Left renal pelvis (tissue), 4 donors: Measurements from ENCODE around the gene TSPAN13. TPM values are rescaled to one million over a fixed set of nuclear protein-coding genes. Genes with fewer than 3 reads are reported as not detected.

Experiments used
- DNase-seq, 4 donors: peaks; one replicate each; pipeline ENCODE4 v3.0.0-alpha.2; 2013; ENCODE audit warnings: low read depth in 4 of 4, low spot score in 3 of 4
- polyA plus RNA-seq, 4 donors: library from polyadenylated mRNA; unstranded; fragments of 120-200 nt; gene quantifications; one replicate each; pipeline ENCODE4 v1.2.1, GENCODE V29; 2013; ENCODE audit not compliant: insufficient read length in 4 of 4

TSPAN13 gene
- polyA plus RNA-seq: 10 to 100 TPM; 16.4 to 35.6 (median 28.3) TPM

DNA sequence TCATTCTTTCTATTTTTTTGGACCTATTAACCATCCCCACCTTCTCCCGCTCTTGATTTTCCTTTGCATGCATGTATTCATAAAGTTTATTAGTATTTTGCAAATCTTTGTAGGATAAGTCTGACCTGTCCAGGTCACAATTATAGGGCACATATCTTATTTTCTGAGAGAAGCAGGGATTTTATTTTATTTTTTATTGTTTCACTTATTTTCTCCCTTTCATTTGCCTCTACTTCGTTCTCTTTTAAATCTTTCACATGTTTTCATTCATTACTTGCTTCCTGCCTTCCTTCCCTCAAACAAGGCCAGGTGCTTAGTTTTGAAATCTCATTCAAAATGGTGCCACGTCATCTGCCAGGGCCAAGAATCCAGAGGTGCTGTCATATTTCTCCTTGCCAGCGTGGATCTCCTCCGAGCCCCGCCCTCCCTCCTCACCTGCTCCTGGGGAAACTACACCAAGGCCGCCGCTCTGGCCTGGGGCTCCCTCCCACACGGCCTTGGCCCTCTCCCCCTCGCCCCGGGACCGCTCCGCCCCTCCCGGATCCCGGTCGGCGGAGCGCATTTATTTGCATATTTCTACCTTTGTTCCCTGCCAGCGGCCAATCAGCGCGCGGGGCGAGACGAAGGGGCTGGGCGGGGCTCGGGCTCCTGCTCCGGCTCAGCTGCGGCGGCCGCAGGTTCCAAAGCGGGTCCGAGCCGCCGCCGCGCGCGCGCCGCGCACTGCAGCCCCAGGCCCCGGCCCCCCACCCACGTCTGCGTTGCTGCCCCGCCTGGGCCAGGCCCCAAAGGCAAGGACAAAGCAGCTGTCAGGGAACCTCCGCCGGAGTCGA, at the start of gene TSPAN13:
TSPAN13 (plus strand) TSS at position 654 of the 830 bp plus-strand sequence. CDS start 213 bp downstream, outside the sequence.
- DNase-seq: peak; percentile 62 to 75 (median 74)

DNA sequence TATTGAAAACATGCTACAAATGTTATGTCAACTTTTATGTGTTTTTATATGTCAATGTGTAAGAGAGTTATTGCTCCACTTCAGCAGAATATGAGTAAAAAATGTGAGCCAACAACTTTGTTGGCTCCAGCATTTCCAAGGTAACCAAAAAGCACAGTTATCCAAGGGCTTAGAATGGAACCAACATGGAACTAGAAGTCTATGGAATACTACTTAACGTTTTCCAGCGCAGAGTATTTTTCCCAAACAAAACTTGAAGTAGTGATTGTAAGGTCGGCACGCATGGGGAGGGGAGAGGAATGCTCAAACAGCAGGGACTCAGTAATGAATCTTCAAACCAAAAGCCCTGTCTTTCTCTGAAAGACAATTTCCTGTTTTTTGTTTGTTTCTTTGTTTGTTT, 45.0 kb upstream of the TSPAN13 start:
- no peak for DNase-seq

DNA sequence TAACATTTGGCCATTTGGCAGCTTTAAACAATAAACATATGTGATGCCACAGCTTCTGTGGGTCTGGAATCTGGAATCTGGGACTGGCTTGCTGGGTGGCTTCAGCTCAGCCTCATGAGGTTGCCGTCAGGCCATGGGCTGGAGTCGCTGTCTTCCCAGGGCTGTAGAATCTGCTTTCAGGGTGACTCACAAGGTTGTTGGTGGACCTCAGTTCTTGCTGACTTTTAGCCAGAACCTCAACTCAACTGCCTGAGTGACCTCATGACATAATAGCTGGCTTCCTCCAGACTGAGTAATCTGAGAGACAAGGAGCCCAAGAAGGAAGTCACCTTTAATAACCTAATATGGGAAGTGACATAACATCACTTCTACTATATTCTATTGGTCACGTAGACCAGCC, 44.6 kb upstream of the TSPAN13 start:
- no peak for DNase-seq

DNA sequence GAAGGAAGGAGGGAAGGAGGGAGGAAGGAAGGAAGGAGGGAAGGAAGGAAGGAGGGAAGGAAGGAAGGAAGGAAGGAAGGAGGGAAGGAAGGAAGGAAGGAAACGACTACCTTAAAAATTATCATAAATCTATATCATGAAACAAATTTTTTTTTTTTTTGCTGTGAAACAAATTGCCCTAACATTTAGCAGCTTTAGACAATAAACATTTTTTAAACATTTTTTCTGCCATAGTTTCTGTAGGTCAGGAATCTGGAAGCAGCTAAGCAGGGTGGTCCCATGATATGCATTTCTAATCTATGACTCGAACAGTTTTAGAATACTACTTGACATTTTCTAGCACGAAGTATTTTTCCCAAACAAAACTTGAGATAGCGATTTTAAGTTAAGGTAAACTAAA, 42.9 kb upstream of the TSPAN13 start:
- no peak for DNase-seq

DNA sequence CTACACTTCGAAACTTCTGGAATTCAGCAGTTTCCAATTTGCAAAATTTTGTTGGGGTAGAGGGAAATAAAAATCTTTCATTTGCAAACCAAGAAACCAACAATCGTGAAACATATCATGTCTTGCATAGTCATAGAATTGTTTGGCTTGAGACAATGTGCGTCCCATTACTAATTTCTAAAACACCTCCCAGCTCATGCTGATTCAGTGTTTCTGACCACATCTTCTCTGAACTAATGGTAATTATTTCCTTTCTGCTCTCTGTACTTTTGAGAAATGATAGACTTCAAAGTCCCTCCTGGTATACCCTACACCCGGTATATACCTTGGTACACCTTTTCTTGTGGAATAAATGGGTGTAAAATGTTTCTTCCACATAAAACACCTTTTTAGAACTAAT, 41.8 kb upstream of the TSPAN13 start:
- no peak for DNase-seq

DNA sequence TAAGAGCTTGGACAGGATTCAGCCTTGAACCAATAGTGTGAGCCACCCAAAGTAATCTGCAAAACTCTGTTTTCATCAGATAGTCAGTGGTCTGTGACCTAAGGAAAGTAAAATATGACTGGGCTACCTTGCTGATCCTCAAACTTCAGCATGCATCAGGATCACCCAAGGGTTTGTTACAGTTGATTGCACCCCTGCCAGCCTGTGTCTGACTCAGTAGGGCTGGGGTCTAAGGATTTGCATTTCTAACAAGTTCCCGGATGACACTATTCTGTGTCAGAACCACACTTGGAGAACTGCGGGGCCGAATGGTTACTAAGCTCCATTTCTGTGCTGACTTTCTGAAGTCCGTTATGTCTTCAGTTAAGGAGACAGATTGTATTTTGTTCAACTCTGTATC, 40.6 kb upstream of the TSPAN13 start:
- DNase-seq: no peak

DNA sequence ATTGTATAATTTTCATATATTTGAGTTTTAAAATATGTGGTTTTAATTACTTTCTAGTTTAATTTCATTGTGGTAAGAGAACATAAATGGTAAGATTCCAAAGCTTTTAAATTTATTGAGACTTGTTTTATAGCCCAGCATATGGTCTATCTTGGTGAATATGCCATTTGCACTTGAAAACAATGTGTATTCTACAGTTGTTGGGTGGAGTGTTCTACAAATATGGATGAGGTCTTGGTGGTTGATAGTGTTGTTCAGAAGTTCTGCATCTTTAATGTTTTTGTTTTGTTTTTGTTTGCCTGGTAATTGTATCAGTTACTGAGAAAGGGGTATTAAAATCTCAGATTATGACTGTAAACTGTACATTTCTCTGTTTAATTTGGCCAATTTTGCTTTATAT, 37.6 kb upstream of the TSPAN13 start:
- no peak for DNase-seq

DNA sequence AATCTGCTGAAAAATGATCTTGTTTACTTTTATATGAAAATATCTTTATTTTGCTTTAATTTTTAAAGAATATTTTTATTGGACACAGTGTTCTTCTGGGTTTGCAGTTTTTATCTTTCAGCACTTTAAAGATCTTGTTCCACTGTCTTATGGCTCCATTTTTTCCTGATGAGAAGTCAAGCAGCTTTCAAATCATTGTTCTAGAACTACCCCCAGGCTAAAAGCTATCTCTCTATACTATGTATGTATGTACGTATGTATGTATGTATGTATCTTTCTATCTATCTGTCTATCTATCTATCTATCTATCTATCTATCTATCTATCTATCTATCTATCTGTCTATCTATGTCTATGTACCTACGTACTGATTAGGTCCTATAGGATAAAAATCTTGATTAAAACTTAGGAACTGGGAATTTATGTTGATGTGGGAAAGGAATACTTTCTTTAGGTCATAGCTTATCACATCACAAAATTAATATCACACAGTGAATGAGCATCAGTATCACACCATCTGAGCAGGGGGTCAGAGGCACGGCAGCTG, 35.4 kb upstream of the TSPAN13 start:
- no peak for DNase-seq

DNA sequence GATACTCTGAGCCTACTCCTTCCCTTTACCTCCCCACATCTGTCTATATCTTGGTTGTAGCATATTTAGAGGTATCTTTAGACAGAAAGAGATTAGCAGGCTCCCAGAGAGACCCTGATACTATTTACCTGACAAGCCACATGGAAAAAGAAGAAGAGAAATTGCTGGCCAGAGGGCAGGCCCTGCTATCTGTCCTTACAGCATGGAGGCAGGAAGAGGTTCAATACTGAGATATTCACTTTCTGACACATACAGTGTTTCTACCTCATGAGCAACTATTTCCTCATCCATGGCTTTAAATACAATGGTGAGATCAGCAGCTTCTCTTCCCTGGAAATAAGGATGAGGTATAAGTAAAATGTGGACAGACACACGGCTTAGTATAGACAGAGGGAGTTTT, 33.9 kb upstream of the TSPAN13 start:
- no peak for DNase-seq

DNA sequence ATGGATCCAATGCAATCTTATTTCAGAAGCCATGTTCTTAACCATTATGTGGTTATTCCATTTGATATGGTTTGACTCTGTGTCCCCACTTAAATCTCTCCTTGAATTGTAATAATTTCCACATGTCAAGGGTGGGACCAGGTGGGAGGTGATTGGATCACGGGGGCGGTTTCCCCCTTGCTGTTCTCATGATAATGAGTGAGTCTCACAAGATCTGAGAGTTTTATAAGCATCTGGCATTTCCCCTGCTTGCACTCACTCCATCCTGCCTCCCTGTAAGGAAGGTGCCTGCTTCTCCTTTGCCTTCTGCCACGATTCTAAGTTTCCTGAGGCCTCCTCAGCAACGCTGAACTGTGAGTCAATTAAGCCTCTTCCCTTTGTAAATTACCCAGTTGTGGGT, 32.0 kb upstream of the TSPAN13 start:
- no peak for DNase-seq

DNA sequence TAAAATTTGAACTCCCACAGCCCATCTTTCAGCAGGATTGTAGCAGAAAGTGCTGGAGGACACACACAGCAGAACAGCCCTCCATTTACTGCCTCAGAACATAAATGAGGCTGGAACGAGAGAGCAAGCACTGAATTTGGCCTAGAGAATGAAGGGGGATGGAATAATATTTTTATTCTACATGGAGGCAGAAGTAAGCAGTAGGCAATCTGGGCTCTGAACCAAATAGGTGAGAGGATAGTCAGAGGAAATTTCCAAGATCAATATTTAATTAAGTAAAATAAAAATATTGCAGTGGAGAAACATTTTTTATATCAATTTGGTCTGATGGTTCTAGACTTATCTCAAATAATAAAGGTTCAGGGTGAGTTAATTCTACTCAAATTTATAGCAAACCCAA, 29.2 kb upstream of the TSPAN13 start:
- no peak for DNase-seq

DNA sequence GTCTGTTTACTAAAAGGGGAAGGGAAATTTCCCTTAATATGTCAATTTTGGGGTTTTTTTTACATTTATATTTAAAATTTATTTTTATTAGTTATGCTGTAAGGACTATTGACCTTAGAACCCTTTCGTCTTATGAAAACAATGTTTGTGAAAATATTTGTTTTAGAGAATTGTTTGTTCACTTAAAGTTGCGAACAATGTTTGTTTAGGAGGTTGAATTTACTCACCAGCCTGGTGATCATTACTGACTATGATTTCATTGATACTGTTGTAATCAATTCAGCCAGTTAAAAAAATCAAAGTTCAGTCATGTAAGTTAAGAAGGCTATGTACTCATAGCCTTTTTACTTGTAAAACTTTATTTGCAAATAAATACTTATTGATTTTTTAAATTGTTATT, 27.4 kb upstream of the TSPAN13 start:
- DNase-seq: no peak

DNA sequence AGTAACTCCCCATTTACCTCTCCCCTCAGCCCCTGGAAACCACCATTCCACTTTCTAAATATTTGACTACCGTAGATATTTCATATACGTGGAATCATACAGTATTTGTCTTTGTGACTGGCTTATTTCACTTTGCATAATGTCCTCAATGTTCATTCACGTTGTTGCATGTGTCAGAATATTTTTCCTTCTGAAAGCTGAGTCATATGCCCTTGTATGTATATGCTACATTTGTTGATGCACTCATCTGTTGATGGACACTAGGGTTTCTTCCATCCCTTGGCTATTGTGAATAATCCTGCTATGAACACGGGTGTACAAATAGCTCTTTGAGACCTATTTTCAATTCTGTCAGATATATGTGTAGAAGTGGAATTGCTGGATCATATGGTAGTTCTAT, 25.8 kb upstream of the TSPAN13 start:
- DNase-seq: no peak

DNA sequence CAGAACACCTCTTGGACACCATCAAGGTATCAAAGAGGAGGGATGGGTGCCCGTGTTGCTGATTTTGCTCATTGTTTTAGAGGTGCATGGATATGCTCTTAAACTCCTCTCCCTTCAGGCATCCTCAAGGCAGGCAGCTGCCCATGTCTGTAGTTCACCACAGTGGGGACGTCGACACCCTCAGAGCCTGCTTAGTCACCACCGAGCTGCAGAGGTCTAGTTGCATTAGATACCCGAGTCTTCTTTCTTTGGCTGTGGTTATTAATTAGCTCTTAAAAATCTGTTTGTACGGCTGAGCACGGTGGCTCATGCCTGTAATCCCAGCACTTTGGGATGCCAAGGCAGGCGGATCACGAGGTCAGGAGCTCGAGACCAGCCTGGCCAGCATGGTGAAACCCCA, 24.7 kb upstream of the TSPAN13 start:
- DNase-seq: no peak

DNA sequence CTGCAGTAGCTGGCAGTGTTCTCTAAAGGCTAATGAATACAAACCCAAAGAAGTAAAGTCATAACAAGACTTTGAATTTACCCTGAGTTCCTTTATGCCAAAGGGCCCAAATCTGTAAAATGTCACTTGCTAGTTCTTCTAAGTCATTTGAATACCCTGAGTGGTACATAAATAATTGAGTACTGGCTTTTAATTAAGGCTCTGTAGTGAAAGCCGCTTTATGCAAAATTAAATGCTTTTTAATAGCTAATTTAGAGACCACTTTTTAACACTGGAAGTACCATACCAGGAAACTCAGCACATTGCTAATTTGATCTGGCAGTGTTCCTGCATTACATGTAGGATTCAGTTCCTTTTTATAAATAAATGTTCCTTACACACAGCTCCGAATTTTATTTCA, 24.0 kb upstream of the TSPAN13 start:
- DNase-seq: no peak

DNA sequence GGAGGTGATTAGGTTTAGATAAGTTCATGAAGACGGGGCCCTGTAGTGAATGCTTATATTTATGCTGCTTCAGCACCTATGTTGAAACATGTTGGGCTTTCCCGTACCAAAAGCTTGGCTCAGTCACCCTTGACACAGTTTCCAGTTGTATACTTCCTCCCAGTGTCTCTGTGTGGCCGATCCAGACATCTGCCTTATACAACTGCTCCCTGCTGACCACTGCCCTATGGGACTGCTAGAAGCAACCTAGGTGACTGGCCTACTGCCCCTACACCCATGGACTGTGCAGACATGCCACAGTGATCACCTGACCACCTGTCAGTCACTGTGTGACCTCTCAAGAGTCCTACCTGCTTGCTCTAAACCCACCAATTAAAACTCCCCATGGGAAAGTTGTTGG, 22.6 kb upstream of the TSPAN13 start:
- no peak for DNase-seq

DNA sequence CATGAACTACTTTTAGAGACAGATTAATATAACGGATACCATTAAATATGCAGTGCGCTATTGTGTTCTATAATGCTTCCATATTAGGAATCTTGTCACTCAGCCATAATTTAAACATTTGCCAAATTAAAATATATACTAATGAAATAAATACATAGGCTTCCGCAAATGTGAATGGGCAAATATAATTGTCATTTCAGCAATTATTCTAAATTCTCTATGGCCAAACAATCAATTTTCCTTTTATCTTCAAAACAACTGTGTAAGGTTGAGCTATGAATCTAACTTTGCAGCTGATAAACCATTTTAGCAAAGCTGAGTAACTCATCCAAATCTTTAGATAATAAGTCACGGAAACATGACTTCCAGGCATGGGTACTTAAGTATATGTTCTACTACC, 20.7 kb upstream of the TSPAN13 start:
- no peak for DNase-seq

DNA sequence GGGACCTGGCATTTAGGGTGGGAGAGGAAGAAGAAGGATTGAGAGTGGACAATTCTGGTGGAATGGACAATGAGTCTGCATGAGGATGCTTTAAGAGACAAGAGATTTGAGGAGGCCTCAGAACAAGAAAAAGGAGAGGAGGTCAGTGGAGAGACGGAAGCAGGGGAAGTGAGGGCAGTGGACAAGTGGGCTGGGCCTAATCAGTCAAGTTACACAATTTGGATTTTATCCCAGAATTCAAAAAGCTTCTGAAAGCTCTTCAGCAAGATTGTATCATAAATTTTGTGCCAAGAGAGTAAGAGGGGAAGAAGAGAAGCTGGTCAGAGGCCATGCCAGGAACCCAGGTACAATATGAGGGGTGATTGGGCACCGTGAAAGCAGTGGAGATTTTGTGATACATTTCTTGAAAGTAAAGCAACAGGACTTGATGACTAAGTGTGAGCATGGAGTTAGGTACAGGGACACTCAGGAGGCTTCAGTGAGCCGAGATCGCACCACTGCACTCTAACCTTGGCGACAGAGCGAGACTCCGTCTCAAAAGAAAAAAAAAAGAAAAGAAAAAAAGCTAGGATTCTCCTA, 19.3 kb upstream of the TSPAN13 start:
- DNase-seq: no peak

DNA sequence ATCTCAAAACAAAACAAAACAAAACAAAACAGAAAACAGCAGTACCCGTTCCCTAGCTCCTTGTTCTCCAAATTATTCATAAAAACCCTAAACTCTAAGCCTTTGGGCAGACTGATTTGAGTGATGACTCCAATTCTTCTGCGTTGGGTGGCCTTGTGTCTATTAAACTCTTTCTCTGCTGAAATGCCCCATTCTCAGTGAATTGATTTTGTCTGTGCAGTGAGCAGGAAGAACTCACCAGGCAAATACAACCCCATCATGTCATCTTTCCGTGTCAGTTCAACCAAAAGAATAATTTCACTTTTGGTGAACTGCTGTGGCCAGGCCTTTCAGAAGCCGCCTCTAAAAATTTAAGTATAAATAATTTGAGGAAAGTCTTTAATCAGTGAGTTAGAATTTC, 18.5 kb upstream of the TSPAN13 start:
- no peak for DNase-seq

DNA sequence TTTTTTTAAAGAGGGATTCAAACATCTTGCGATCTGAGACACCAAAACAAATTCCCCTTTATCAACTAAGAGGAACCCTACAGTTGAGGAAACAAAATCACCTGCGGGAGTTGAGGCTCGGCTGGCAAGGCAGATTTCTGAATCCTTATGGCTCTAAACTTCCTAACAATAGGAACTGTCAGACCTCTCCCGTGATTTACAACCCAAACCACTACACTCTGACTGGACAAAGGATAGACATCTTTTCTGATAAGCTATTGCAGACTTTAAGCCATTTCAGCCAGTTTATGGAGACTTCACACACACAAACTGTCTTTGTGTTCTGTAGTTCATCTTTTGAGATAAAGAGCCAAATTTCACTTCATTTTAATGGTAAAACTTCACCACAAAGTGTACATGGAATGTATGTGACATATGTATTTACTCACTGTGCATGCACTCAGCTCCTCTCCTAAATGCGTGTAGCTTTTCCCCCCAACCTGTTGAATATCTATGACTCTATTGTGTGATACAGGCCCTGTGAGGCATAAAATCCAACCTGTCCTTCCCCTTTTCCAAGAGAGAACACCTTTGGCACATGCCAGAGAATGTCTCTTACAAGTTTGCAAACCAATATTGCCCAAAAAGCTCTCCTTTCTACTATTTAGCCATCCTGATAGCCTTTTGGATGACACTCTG, 15.4 kb upstream of the TSPAN13 start:
- DNase-seq: no peak

DNA sequence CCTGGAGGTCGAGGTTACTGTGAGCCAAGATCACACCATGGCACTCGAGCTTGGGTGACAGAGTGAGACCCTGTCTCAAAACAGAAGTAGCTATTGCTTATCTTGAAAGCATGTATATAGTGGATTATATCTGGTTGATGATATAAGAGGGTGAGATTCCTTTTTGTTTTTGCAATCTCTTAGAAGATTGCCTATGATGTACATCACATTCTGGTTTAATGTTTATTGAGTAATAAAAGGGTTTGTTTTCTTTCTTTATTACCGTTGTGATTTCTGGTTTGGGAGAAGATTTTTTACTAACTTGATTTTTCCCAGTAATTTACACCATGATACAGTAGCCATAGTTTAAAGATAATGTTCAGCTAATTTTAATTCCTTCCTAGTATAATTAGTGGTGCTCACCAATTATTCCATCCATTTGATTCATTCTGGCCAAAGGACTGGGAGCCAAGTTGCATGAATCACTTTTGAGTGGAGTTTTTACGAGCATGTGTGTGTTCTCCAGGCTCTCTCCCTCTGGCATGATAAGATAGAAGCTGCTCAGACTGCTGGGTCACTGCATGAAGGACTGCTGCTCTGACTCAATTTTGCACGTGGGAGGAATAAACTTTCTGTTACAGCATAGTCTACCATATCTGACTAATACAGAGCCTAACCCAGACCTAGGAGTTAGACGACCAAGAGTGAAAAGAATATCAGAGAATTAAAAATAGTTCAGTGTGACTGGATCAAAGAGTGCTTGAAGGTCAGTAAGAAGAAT, 13.5 kb upstream of the TSPAN13 start:
- DNase-seq: peak in 2 of 4 donors; percentile 23 to 32
